Activated CD8-positive, alpha-beta memory T cell treated with anti-CD3 and anti-CD28 coated beads for 4 hours (primary cell): ENCODE measurements around the gene CCNJL.

Experiments used
- DNase-seq, 2 donors: peaks; one replicate each; pipeline ENCODE4 v3.0.0-alpha.2; 2020; ENCODE audit warnings: low read depth in 2 of 2

Gene CCNJL

GRCh38 chr5:160291467-160291866 lies 20.9 kb downstream of the CCNJL start:
- DNase-seq: no peak

GRCh38 chr5:160290751-160291150 lies 21.6 kb downstream of the CCNJL start:
- no peak for DNase-seq

GRCh38 chr5:160289721-160290120 lies 22.6 kb downstream of the CCNJL start:
- DNase-seq: no peak

GRCh38 chr5:160289356-160289651 lies 23.1 kb downstream of the CCNJL start:
- no peak for DNase-seq

DNA sequence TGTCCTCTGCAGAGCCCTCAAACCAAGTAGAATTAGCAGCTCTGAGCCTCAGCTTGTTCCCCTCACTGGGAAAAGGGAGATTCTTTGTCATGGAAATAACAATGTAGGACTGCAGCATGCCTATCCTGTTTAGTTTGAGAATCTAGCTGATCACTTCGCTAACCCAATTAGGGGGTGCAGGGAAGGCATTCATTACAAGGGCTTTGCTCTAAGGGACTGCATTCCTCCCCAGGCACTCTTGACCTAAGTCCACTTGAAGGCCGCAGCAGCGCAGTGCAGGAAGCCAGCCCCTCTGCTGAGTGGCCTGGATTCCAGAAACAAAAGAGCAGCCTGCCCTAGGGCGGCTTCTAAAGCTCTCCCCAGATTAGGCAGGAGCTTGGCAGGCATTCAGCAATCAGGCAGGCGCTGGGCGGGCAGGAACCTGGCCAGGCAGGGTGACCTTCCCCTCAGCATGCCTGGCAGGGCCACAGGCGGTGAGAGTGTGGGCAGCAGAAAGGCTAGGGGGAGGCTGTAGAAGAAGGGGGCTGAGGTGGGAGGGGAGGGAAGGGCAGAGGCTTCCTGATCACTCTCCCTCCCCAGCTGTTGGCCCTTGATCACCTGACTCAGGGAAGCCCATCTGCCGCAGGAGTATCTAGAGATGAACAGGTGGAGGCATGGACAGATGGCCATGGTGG lies 24.8 kb downstream of the CCNJL start:
- no peak for DNase-seq

DNA sequence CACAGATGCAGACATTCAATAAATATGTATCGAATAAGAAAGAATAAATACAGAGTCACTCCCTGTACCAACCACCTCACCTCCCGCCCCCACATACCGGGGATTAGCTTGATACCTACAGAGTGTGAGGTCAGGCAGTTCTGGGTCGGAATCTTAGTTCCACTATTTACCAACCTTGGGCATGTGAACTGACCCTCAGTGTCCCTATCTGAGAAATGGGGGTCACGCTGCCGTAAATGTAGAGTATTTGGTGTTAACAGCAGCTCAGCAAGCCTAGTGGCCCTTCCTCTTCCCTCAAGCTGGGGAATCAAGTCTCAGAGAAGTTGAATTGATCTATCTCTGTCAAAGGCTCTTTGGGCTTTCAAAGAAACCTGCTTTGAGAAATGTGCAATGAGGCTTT lies 25.4 kb downstream of the CCNJL start:
- no peak for DNase-seq

DNA sequence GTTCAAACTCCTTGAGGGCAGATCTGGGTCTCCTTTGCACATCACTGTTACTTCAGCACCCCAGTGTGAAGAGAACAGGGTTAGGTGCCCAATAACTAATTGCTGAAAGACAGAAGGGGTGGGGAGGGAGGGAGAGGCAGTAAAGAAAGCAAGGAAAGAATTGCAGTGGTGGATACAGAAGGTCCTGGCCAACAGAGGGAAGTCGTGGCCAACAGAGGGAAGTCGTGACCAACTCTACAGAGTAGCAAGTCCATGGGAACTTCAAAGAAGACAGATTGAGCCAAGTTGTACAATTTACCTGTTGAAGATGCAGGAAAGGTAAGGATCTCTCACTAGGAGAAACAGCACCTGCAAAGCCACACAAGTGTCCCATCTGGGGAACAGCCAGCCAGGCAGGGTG lies 27.0 kb downstream of the CCNJL start:
- no peak for DNase-seq

- DNase-seq: no peak
Measured at GRCh38 chr5:160284291-160284873, 28.0 kb downstream of the CCNJL start.

- DNase-seq: no peak
Measured at GRCh38 chr5:160281275-160281674, 31.1 kb downstream of the CCNJL start.

- DNase-seq: no peak
Measured at GRCh38 chr5:160280384-160281095, 31.8 kb downstream of the CCNJL start.

DNA sequence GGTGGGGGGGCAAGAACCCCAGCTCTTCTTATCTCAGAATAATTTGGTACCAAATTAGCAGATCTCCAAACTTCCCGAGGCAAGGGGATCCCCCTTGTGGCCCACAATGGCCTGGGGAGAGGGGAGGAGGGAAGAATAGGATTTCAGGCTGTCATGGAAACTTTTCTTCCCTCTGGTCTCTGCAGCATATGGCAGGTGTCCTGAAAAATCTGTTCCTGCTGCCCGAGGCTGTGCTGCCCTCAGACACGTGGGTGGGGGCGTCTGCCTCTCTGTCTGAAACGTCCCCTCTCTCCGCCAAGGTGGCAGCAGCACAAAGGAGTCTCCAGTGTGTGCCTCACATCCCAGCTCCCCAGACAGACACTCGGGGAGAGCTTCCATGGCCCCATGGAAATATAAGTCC lies 34.0 kb downstream of the CCNJL start:
- no peak for DNase-seq

DNA sequence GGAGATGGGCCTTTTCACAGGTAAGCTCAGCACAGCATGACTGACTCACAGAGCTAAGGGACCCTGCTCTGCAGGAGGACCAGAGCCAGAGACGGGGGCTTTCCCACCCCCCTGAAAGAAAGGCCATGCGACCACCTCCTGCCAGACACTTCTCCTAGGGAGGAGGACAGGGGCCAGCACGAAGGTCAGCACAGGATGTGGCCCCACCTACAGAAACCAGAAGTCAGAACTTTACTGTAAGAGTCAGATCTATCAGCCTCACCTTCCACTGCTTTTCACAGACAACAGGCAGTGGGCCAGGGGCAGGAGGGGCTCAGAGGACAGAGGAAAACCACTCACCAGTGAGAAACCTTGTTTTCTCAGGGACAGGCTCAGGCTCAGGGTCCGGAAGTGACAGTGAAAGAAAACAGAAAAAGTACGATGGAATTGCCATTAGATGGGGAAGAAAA lies 37.9 kb downstream of the CCNJL start:
- no peak for DNase-seq

- no peak for DNase-seq
Measured at GRCh38 chr5:160272889-160273288, 39.5 kb downstream of the CCNJL start.

DNA sequence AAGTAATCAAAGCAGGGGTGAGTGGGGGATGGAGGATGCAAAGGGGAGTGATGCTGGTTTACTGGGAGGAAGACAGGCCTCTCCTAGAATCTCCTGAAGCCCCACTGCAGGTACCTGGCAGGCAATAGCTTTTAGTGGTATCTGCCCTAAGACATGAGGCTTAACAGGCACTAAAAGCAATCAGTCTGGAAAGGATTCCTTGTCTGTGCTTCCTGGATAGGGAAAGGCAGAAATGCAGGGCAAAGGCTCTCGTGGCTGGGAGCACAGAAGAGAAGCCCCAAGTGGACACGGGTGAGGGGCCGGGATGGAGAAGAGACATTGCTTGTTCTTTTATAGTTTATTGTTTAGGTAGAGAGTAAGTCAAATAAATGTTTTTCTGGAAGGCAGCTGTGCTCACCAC lies 40.1 kb downstream of the CCNJL start:
- DNase-seq: no peak

DNA sequence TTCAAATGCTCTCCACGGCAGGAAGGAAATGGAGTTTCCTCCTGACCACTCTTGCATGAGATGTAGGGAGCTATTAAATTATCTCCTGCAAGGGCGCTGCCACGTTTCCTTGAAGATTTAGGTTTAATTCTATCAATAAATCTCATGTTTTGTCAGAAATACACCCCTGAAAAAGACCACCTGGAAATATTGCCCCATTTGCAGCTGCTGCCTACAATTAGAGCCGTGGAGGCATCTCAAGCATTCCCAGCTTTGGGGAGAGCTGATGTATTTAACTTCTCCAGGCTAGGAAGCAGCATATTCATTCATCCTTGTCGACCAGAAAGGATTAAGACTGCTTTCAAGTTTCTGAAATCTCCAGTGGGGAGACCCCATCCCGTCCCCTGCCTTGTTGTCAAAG lies 40.5 kb downstream of the CCNJL start:
- no peak for DNase-seq

GRCh38 chr5:160271396-160271795 lies 41.0 kb downstream of the CCNJL start:
- DNase-seq: no peak

DNA sequence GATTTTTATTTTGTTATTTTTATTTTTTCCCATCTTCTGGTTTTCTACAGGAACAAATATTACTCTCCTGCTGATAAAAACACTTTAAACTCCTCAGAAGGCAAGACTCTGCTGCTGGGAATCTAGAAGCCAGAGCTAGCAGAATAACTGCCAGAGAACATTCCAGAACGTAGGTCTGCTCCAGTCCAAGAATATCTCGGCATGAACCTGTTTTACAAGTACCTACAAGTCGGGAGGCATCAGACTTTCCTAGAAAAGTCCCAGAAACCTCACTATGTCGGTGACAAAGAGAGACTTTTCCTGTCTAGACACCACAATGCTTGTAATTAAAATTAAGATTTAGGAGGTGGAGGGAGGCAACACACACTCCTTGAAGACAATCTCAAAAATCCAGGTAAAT lies 41.7 kb downstream of the CCNJL start:
- DNase-seq: no peak

DNA sequence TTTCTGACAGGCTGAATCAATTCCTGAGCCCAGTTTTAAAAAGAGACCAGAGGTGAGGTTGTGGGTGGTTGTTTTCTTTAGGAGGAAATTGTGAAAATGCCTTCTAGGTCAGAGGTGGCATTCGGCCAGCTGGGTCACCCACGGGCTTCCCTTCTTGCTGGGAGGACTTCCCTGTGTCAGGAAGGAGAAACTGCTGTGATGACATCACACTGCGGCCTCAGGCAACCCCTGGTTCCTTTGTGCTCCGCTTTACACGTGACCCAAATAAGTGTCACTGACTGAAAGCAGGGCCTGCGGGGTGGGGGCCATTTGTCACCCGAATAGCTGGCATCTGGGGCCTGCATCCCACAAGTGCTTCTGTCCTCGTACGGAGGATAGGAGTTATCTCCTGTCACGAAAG lies 43.3 kb downstream of the CCNJL start:
- no peak for DNase-seq

- DNase-seq: no peak
Measured at GRCh38 chr5:160268121-160268520, 44.2 kb downstream of the CCNJL start.

- DNase-seq: no peak
Measured at GRCh38 chr5:160266752-160267345, 45.5 kb downstream of the CCNJL start.

GRCh38 chr5:160266044-160266443 lies 46.3 kb downstream of the CCNJL start:
- DNase-seq: no peak

DNA sequence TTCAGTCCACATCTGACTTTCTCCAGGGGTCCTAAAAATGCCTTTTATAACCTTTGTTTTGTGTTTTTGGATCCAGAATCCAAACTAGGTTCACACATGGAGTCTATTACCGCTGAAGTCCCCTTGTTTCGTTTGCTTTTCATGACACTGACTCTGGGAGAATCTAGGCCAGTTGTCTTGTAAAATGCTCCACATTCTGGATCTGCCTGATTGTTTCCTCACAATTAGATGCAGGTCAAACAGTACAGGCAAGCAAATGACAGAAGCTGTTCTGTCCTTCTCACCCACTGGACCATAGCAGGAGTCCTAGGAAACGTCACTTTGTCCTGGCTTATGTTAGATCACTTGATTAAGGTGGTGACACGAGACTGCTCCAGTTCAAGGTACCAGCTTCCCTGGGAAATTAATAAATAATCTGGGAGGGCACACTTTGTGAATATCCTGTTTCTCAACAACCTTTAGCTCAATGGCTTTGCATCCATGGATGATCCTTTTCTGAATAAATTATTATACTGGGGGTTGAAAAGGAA lies 49.0 kb downstream of the CCNJL start:
- DNase-seq: no peak
